Lower leg skin (tissue), 4 donors: Measurements from ENCODE around the gene ARRDC4. TPM values are rescaled to one million over a fixed set of nuclear protein-coding genes. Genes with fewer than 3 reads are reported as not detected.

Source experiments
- DNase-seq, 2 donors: peaks; one replicate each; pipeline ENCODE4 v3.0.0-alpha.2; 2019; ENCODE audit warnings: low spot score in 2 of 2
- H3K4me3 ChIP-seq: fragments of 200-600 bp; sonication (generic); 2 replicates; pipeline ENCODE4 v1.5.1; 2017; ENCODE audit warnings: mild to moderate bottlenecking, low read depth; ENCODE audit not compliant: poor library complexity, severe bottlenecking
- CTCF ChIP-seq, 3 donors: fragments of 450-650 bp; IDR thresholded peaks; one replicate each; pipeline ENCODE4 v1.5.1; 2016; ENCODE audit warnings: antibody characterized with exemption in 3 of 3, mild to moderate bottlenecking in 3 of 3, moderate library complexity in 2 of 3
- POLR2A ChIP-seq, 2 donors: fragments of 450-650 bp; IDR thresholded peaks; one replicate each; pipeline ENCODE4 v1.6.1; 2016 to 2017; ENCODE audit warnings: antibody characterized with exemption in 2 of 2, mild to moderate bottlenecking in 1 of 2, moderate library complexity in 1 of 2
- WGBS, 2 donors: methylation state at CpG; one replicate each; pipeline ENCODE4 v1.1.5; 2018; 5-methylcytosine and 5-hydroxymethylcytosine counted together
- intact Hi-C: fragments of 100-400 bp; cut with DNase I; formaldehyde crosslinking; loops from one replicate; pipeline ENCODE4 v1.15.0; 2023; ENCODE audit warnings: low total_unique reads
- total RNA-seq, 4 donors: library from RNA; depleted of rRNA; stranded (reverse); fragments of >200 nt; gene quantifications; one replicate each; pipeline ENCODE4 v1.1.0, GENCODE V29; 2016

Gene ARRDC4
- total RNA-seq, 4 donors from 2014 or later, result 44.0 to 103 (median 60.3) TPM

- H3K4me3 ChIP-seq, result no peak overlapping the region
- TF ChIP-seq CTCF (IDR thresholded peaks at IDR 0.05) (no peak), POLR2A (IDR thresholded peaks at IDR 0.05) (no peak)
- 40 to 60% methylated on average over 5 of the region's 5 CpGs for WGBS, 2 donors
- intact Hi-C loops, result no loop called here
- no peak for DNase-seq
These were observed 38.0 kb downstream of the ARRDC4 start for GRCh38 chr15:97998307-97999071.

GRCh38 chr15:98000249-98001203 is 40.0 kb downstream of the ARRDC4 start:
- no peak for DNase-seq
- 61 to 66% methylated on average over 10 to 11 of the region's 11 CpGs for WGBS, 2 donors
- TF ChIP-seq POLR2A (IDR thresholded peaks at IDR 0.05) (no peak), CTCF (IDR thresholded peaks at IDR 0.05) (no peak)
- intact Hi-C loops, result no loop called here
- no peak overlapping the region for H3K4me3 ChIP-seq

- intact Hi-C loops, result no loop called here
- TF ChIP-seq CTCF (IDR thresholded peaks at IDR 0.05), result no peak
- TF ChIP-seq POLR2A (IDR thresholded peaks at IDR 0.05), result no peak
- H3K4me3 ChIP-seq, result no peak overlapping the region
- WGBS, 2 donors, result 95 to 97% methylated on average over 10 of the region's 10 CpGs
- no peak for DNase-seq
These were observed 41.2 kb downstream of the ARRDC4 start for GRCh38 chr15:98001663-98002194.

GRCh38 chr15:98002419-98002818 is 41.9 kb downstream of the ARRDC4 start:
- TF ChIP-seq POLR2A (IDR thresholded peaks at IDR 0.05), result no peak
- no peak for TF ChIP-seq CTCF (IDR thresholded peaks at IDR 0.05)
- 86 to 88% methylated on average over 3 of the region's 3 CpGs for WGBS, 2 donors
- intact Hi-C loops, result no loop called here
- no peak for DNase-seq
- H3K4me3 ChIP-seq, result no peak overlapping the region

GRCh38 chr15:98002866-98003265 is 42.4 kb downstream of the ARRDC4 start:
- TF ChIP-seq CTCF (IDR thresholded peaks at IDR 0.05) (no peak), POLR2A (IDR thresholded peaks at IDR 0.05) (no peak)
- 83 to 85% methylated on average over 4 of the region's 4 CpGs for WGBS, 2 donors
- intact Hi-C loops, result no loop called here

More at GRCh38 chr15:98002866-98003265, 42.4 kb downstream of the ARRDC4 start:
- DNase-seq, result no peak
- H3K4me3 ChIP-seq, result no peak overlapping the region
